Panc1 (cell line): Measurements from ENCODE around the gene COMMD2.

Experiments
- CTCF ChIP-seq: fragments of 450-650 bp; IDR thresholded peaks from 2 replicates; pipeline ENCODE4 v1.5.1; 2017; ENCODE audit warnings: mild to moderate bottlenecking
- POLR2AphosphoS5 ChIP-seq: IDR thresholded peaks from 2 replicates; pipeline ENCODE4 v1.6.1; 2012; ENCODE audit warnings: mild to moderate bottlenecking, low read depth, low read length, moderate library complexity
- SIN3A ChIP-seq: IDR thresholded peaks from 2 replicates; pipeline ENCODE4 v1.6.1; 2012; ENCODE audit warnings: low read depth, mild to moderate bottlenecking, low read length, moderate library complexity, borderline replicate concordance; ENCODE audit not compliant: insufficient read depth
- TCF7L2 ChIP-seq: IDR thresholded peaks from 2 replicates; pipeline ENCODE4 v1.6.1; 2011; ENCODE audit warnings: mild to moderate bottlenecking, low read depth, low read length, inconsistent platforms

GRCh38 chr3:149726716-149727407 lies 25.4 kb downstream of the COMMD2 start:
- TF ChIP-seq CTCF, result no peak
- TF ChIP-seq POLR2AphosphoS5, result no peak
- no peak for TF ChIP-seq TCF7L2
- no peak for TF ChIP-seq SIN3A
